ENCODE results near the gene SLC35B2. TPM values are rescaled to one million over a fixed set of nuclear protein-coding genes. Genes with fewer than 3 reads are reported as not detected.

The SLC35B2 gene
- total RNA-seq, 2 donors from 2014 or later: 42.7 to 52.2 TPM

GRCh38 chr6:44284867-44285266 lies 27.5 kb upstream of the SLC35B2 start:
- Histone ChIP-seq H3K9me3 (no peaks in the 10 kb centered on the region), H3K4me3 (no peak overlapping the region), H3K27ac (no peak overlapping the region), H3K27me3 (peaks cover 7% of the 10 kb centered on the region), H3K9ac (ENCODE audit: low read depth in 2 of 2, low read length in 2 of 2) (no peak overlapping the region), H3K36me3 (no peaks in the 10 kb centered on the region), H3K4me1 (no peaks in the 10 kb centered on the region)
- intact Hi-C loops (cut with DNase I): no loop called here
- no peak for DNase-seq
- no peak for TF ChIP-seq CTCF (IDR thresholded peaks at IDR 0.05)

DNA sequence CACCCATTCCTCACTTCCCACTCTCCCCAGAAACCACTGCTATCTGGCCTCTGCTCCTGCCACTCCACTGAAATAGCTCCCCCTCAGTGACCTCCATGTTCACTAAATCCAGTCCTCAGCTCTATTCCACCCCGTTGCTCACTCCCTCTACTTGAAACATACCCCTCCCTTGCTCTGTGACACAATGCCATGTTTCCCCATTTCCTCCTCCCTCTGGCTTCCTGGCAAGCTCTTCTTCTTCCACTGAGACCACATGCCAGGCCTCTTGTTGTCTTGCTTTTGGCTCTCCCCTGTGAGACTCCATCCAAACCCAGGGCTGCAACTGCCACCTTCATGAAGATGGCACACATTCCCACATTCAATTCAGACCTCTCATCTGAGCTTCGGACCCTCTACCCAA lies 26.8 kb upstream of the SLC35B2 start:
- H3K9me3 ChIP-seq: no peaks in the 10 kb centered on the region
- no peak overlapping the region for H3K9ac ChIP-seq (ENCODE audit: low read depth in 2 of 2, low read length in 2 of 2)
- H3K27me3 ChIP-seq: peaks cover 7% of the 10 kb centered on the region
- no peak for TF ChIP-seq CTCF (IDR thresholded peaks at IDR 0.05)
- DNase-seq: no peak
- no peaks in the 10 kb centered on the region for H3K36me3 ChIP-seq
- H3K27ac ChIP-seq: no peak overlapping the region
- H3K4me3 ChIP-seq: no peak overlapping the region
- no peaks in the 10 kb centered on the region for H3K4me1 ChIP-seq
- intact Hi-C loops (cut with DNase I): no loop called here

- Histone ChIP-seq H3K4me1 (peaks cover 4% of the 10 kb centered on the region), H3K27me3 (peaks cover 21% of the 10 kb centered on the region), H3K4me3 (no peak overlapping the region), H3K9ac (ENCODE audit: low read depth in 2 of 2, low read length in 2 of 2) (no peak overlapping the region), H3K9me3 (no peaks in the 10 kb centered on the region), H3K36me3 (no peaks in the 10 kb centered on the region), H3K27ac (no peak overlapping the region)
- no peak for TF ChIP-seq CTCF (IDR thresholded peaks at IDR 0.05)
- DNase-seq: no peak
- intact Hi-C loops (cut with DNase I): no loop called here
Observed at GRCh38 chr6:44278774-44279697, 21.7 kb upstream of the SLC35B2 start.

GRCh38 chr6:44278315-44278714 lies 21.0 kb upstream of the SLC35B2 start:
- no peak for TF ChIP-seq CTCF (IDR thresholded peaks at IDR 0.05)
- Histone ChIP-seq H3K9ac (ENCODE audit: low read depth in 2 of 2, low read length in 2 of 2) (no peak overlapping the region), H3K4me1 (peaks cover 4% of the 10 kb centered on the region), H3K9me3 (no peaks in the 10 kb centered on the region), H3K27me3 (peaks cover 21% of the 10 kb centered on the region), H3K27ac (no peak overlapping the region), H3K4me3 (no peak overlapping the region), H3K36me3 (no peaks in the 10 kb centered on the region)
- intact Hi-C loops (cut with DNase I): no loop called here
- no peak for DNase-seq

DNA sequence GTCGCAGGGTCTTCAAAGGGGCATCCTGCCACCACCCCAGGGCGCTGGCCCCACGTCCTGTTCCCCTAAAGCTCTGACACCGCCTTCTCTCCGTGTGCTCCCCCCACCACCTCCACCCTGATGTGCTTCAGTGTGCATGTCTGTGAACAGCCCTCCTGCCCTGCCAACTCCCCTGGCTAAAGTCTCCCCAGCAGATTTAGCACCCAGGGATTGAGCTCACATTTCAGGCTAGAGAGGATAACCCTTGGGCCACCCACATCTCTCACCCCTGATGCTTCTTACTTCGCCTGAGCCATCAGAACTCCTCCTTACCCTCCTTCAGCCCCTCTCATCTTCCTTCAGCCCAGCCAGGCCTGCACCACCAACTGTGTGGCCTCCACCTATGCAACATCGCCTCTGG lies 20.4 kb upstream of the SLC35B2 start:
- no peak overlapping the region for H3K4me3 ChIP-seq
- H3K9ac ChIP-seq (ENCODE audit: low read depth in 2 of 2, low read length in 2 of 2): no peak overlapping the region
- TF ChIP-seq CTCF (IDR thresholded peaks at IDR 0.05): no peak
- H3K27ac ChIP-seq: no peak overlapping the region
- intact Hi-C loops (cut with DNase I): no loop called here
- peaks cover 4% of the 10 kb centered on the region for H3K4me1 ChIP-seq
- no peaks in the 10 kb centered on the region for H3K9me3 ChIP-seq
- no peak for DNase-seq
- H3K27me3 ChIP-seq: peaks cover 25% of the 10 kb centered on the region
- H3K36me3 ChIP-seq: no peaks in the 10 kb centered on the region

Measured in colonic mucosa (tissue), 4 donors.